Measurements from ENCODE around the gene FRYL.
"Not testable (repeated sequence)": the region's sequence is repeated elsewhere in the genome, so short reads cannot be mapped to it uniquely, and the experiment has no call there.

The FRYL gene

DNA sequence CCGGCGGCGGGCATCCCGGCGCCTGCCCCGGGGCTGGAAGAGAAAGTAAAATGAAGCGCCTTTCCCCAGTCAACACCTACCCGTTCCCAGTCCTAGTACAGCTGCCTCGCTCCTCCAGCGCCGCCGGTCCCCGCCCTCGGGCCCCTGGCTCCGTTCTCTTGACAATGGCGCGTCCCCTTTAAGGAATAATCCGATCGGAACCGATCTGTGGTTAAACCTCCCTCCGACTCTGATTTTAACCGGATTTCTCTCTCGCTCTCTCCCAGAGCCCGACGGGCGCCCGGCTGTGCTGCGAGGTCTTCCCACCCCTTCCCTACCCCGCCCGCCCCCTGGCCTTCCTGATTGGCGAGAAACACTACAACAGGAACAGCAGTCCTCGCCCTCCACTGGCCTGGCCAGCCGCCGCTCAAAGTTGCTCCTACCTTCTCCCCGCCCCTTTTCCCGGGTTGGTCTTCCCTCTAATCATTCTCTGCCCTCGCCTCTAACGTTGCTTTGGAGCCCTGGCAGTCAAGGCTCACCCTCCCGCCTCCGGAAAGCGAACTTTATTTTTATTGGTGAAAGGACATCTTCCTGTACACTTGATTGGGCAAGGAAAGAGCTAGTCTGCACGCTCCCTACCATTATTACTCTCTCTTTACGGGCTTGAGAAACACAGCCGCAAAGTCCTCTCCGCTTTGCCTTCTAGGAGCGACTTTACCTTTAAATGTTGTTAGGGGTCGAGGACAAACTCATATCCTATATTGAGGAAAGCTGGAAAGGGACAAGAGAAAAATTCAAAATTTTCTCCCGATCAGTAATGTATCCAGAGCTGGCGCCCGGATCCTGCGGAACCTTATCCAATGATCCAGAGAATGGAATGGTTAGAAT, at the start of gene FRYL:
TSS of gene FRYL (minus strand) at position 282 of the 867 bp plus-strand sequence. CDS start 145,869 bp downstream, outside the sequence.
- H3K9me2 ChIP-seq (ENCODE audit: low read depth, low read length): no peaks in the 10 kb centered on the region
- peak within 1 kb of the TSS; percentile 82 for H3K4me3 ChIP-seq (ENCODE audit: low read depth, low read length, poor library complexity, severe bottlenecking)
- peak within 1 kb of the TSS; percentile 86 for H3K9ac ChIP-seq (ENCODE audit: low read length)
- peak within 1 kb of the TSS; percentile 75 for H3K27ac ChIP-seq (ENCODE audit: low read depth, low read length, poor library complexity, severe bottlenecking)
- peak within 1 kb of the TSS; percentile 100 for H3K4me2 ChIP-seq (ENCODE audit: low read length)
- no peaks in the 10 kb centered on the region; the same call in 1 of the 2 replicates for H3K36me3 ChIP-seq (ENCODE audit: insufficient read depth, low read length)
- no peaks in the 10 kb centered on the region for H3K9me3 ChIP-seq (ENCODE audit: low read length)
- peak within 1 kb of the TSS; percentile 6; the same call in 1 of the 2 replicates for H2AFZ ChIP-seq (ENCODE audit: low read length)
- peaks cover 7% of the 10 kb centered on the region; the same call in 1 of the 2 replicates for H3F3A ChIP-seq (ENCODE audit: insufficient read depth, low read length)
- H4K20me1 ChIP-seq (ENCODE audit: insufficient read depth, low read length): no peaks in the 10 kb centered on the region
- peaks cover 45% of the 10 kb centered on the region for H3K4me1 ChIP-seq (ENCODE audit: insufficient read depth, low read length, severe bottlenecking)
- TF ChIP-seq EZH2 (IDR thresholded peaks at IDR 0.05; ENCODE audit: borderline replicate concordance, low read length): no peak
- TF ChIP-seq, protein P1, sequence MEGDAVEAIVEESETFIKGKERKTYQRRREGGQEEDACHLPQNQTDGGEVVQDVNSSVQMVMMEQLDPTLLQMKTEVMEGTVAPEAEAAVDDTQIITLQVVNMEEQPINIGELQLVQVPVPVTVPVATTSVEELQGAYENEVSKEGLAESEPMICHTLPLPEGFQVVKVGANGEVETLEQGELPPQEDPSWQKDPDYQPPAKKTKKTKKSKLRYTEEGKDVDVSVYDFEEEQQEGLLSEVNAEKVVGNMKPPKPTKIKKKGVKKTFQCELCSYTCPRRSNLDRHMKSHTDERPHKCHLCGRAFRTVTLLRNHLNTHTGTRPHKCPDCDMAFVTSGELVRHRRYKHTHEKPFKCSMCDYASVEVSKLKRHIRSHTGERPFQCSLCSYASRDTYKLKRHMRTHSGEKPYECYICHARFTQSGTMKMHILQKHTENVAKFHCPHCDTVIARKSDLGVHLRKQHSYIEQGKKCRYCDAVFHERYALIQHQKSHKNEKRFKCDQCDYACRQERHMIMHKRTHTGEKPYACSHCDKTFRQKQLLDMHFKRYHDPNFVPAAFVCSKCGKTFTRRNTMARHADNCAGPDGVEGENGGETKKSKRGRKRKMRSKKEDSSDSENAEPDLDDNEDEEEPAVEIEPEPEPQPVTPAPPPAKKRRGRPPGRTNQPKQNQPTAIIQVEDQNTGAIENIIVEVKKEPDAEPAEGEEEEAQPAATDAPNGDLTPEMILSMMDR (IDR thresholded peaks at IDR 0.05; ENCODE audit: low read length): no peak
- no peaks in the 10 kb centered on the region for H3K27me3 ChIP-seq (ENCODE audit: insufficient read depth, low read length)
- H3K79me2 ChIP-seq (ENCODE audit: insufficient read depth, low read length): peaks cover 40% of the 10 kb centered on the region

DNA sequence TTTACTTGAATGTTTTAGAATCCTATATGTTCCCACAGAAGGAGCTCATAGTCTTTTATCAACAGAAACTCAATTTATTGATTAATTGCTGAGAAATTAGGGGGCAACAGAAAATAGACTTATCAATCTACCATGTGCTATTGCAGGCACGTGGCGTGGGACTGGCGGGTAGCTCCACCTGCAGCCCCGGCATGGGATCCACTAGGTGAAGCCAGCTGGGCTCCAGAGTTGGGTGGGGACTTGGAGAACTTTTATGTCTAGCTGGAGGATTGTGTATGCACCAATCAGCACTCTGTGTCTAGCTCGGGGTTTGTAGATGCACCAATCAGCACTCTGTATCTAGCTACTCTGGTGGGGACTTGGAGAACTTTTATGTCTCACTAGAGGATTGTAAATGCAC, 47.5 kb upstream of the FRYL start:
- H3K4me1 ChIP-seq (ENCODE audit: insufficient read depth, low read length, severe bottlenecking): peaks cover 16% of the 10 kb centered on the region
- H3K27me3 ChIP-seq (ENCODE audit: insufficient read depth, low read length): no peaks in the 10 kb centered on the region
- TF ChIP-seq, protein P1 (IDR thresholded peaks at IDR 0.05; ENCODE audit: low read length): no peak
- TF ChIP-seq EZH2 (IDR thresholded peaks at IDR 0.05; ENCODE audit: borderline replicate concordance, low read length): no peak

DNA sequence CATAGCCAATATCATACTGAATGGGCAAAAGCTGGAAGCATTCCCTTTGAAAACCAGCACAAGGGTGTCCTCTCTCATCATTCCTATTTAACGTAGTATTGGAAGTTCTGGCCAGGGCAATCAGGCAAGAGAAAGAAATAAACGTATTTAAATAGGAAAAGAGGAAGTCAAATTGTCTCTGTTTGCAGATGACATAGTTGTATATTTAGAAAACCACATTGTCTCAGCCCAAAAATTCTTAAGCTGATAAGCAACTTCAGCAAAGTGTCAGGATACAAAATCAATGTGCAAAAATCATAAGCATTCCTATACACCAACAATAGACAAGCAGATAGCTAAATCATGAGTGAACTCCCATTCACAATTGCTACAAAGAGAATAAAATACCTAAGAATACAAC, 41.4 kb upstream of the FRYL start:
- not testable (repeated sequence) for H3K79me2 ChIP-seq (ENCODE audit: insufficient read depth, low read length); H3K9me3 ChIP-seq (ENCODE audit: low read length); H3K4me3 ChIP-seq (ENCODE audit: low read depth, low read length, poor library complexity, severe bottlenecking); H3K36me3 ChIP-seq (ENCODE audit: insufficient read depth, low read length); H4K20me1 ChIP-seq (ENCODE audit: insufficient read depth, low read length); H3K4me1 ChIP-seq (ENCODE audit: insufficient read depth, low read length, severe bottlenecking); H3F3A ChIP-seq (ENCODE audit: insufficient read depth, low read length); H3K9ac ChIP-seq (ENCODE audit: low read length); H2AFZ ChIP-seq (ENCODE audit: low read length); H3K4me2 ChIP-seq (ENCODE audit: low read length); H3K27ac ChIP-seq (ENCODE audit: low read depth, low read length, poor library complexity, severe bottlenecking); H3K9me2 ChIP-seq (ENCODE audit: low read depth, low read length); H3K27me3 ChIP-seq (ENCODE audit: insufficient read depth, low read length)

More for the DNA sequence above, 47.5 kb upstream of the FRYL start:
- 0 out of 2 replicates have a peak, but pooled peaks cover 3% of the 10 kb centered on the region for H3K36me3 ChIP-seq (ENCODE audit: insufficient read depth, low read length)
- H3K9me3 ChIP-seq (ENCODE audit: low read length): no peaks in the 10 kb centered on the region
- H3K27ac ChIP-seq (ENCODE audit: low read depth, low read length, poor library complexity, severe bottlenecking): no peak overlapping the region
- H3K9ac ChIP-seq (ENCODE audit: low read length): no peak overlapping the region
- H3K4me3 ChIP-seq (ENCODE audit: low read depth, low read length, poor library complexity, severe bottlenecking): no peak overlapping the region
- no peaks in the 10 kb centered on the region for H3K9me2 ChIP-seq (ENCODE audit: low read depth, low read length)
- H3K4me2 ChIP-seq (ENCODE audit: low read length): no peak overlapping the region
- H2AFZ ChIP-seq (ENCODE audit: low read length): no peak overlapping the region
- H3K79me2 ChIP-seq (ENCODE audit: insufficient read depth, low read length): peaks cover 15% of the 10 kb centered on the region
- H3F3A ChIP-seq (ENCODE audit: insufficient read depth, low read length): no peaks in the 10 kb centered on the region
- no peaks in the 10 kb centered on the region for H4K20me1 ChIP-seq (ENCODE audit: insufficient read depth, low read length)

Measured in OCI-LY1 (cell line).